ENCODE data around the gene SEPTIN11.

SEPTIN11 gene

GRCh38 chr4:76949276-76950051, at the start of gene SEPTIN11:
SEPTIN11 (plus strand) TSS chr4:76949752; CDS start chr4:76949904, 152 bp downstream.
- peak; percentile 63 to 73 for DNase-seq (ENCODE audit: low read depth in 2 of 2)

GRCh38 chr4:76902233-76902890, 47.2 kb upstream of the SEPTIN11 start:
- DNase-seq (ENCODE audit: low read depth in 2 of 2), result no peak

- DNase-seq (ENCODE audit: low read depth in 2 of 2), result no peak
Observed at GRCh38 chr4:76904646-76905190, 44.8 kb upstream of the SEPTIN11 start.

- no peak for DNase-seq (ENCODE audit: low read depth in 2 of 2)
Observed at GRCh38 chr4:76905521-76905920, 44.0 kb upstream of the SEPTIN11 start.

GRCh38 chr4:76909711-76910110, 39.8 kb upstream of the SEPTIN11 start:
- DNase-seq (ENCODE audit: low read depth in 2 of 2), result no peak

- DNase-seq (ENCODE audit: low read depth in 2 of 2), result no peak
Observed at GRCh38 chr4:76920715-76921114, 28.8 kb upstream of the SEPTIN11 start.

- DNase-seq (ENCODE audit: low read depth in 2 of 2), result no peak
Observed at GRCh38 chr4:76923619-76924357, 25.8 kb upstream of the SEPTIN11 start.

GRCh38 chr4:76926841-76927240, 22.7 kb upstream of the SEPTIN11 start:
- DNase-seq (ENCODE audit: low read depth in 2 of 2), result no peak

GRCh38 chr4:76930685-76931084, 18.9 kb upstream of the SEPTIN11 start:
- no peak for DNase-seq (ENCODE audit: low read depth in 2 of 2)

- DNase-seq (ENCODE audit: low read depth in 2 of 2), result no peak
Observed at GRCh38 chr4:76931087-76931486, 18.5 kb upstream of the SEPTIN11 start.

GRCh38 chr4:76931576-76932276, 17.8 kb upstream of the SEPTIN11 start:
- DNase-seq (ENCODE audit: low read depth in 2 of 2), result no peak

- no peak for DNase-seq (ENCODE audit: low read depth in 2 of 2)
Observed at GRCh38 chr4:76939184-76939583, 10.4 kb upstream of the SEPTIN11 start.

- no peak for DNase-seq (ENCODE audit: low read depth in 2 of 2)
Observed at GRCh38 chr4:76943129-76943620, 6.4 kb upstream of the SEPTIN11 start.

- DNase-seq (ENCODE audit: low read depth in 2 of 2), result no peak
Observed at GRCh38 chr4:76943790-76944189, 5.8 kb upstream of the SEPTIN11 start.

- DNase-seq (ENCODE audit: low read depth in 2 of 2), result no peak
Observed at GRCh38 chr4:76947369-76947768, 2.2 kb upstream of the SEPTIN11 start.

- DNase-seq (ENCODE audit: low read depth in 2 of 2), result peak; percentile 30 to 36
Observed at GRCh38 chr4:76948443-76949275, 893 bp upstream of the SEPTIN11 start.

- DNase-seq (ENCODE audit: low read depth in 2 of 2), result peak; percentile 28 to 44
Observed at GRCh38 chr4:76950052-76950955, 752 bp downstream of the SEPTIN11 start.

- no peak for DNase-seq (ENCODE audit: low read depth in 2 of 2)
Observed at GRCh38 chr4:76950956-76951671, 1.6 kb downstream of the SEPTIN11 start.

GRCh38 chr4:76951672-76952010, 2.1 kb downstream of the SEPTIN11 start:
- DNase-seq (ENCODE audit: low read depth in 2 of 2), result no peak

Data from stimulated activated CD4-positive, alpha-beta T cell treated with anti-CD3 and anti-CD28 coated beads, Interleukin-4, amount 100 ng/mL, for 48 hours (primary cell).